Measurements from ENCODE around the gene EPHA3. TPM values are rescaled to one million over a fixed set of nuclear protein-coding genes. Genes with fewer than 3 reads are reported as not detected.

EPHA3 gene
- total RNA-seq, 2 donors from 2014 or later = 3.5 to 10.2 TPM

GRCh38 chr3:89221924-89222323 lies 114.5 kb downstream of the EPHA3 start:
- Histone ChIP-seq H3K27ac (no peak overlapping the region), H3K27me3 (replicated peaks; ENCODE audit: insufficient read depth) (no peaks in the 10 kb centered on the region), H3K9me3 (no peaks in the 10 kb centered on the region), H3K4me3 (no peak overlapping the region), H3K4me1 (ENCODE audit: control insufficient read depth in 1 of 2, low read depth in 2 of 2) (peaks cover 0 to under 1% of the 10 kb centered on the region in 2 donors), H3K36me3 (no peaks in the 10 kb centered on the region)
- DNase-seq (ENCODE audit: low spot score) (no peak), ATAC-seq (ENCODE audit: insufficient number of reproducible peaks, low FRiP score, low read depth) (no peak)
- no peak for TF ChIP-seq CTCF (IDR thresholded peaks at IDR 0.05)

GRCh38 chr3:89223188-89223587 lies 115.8 kb downstream of the EPHA3 start:
- no peak for ATAC-seq (ENCODE audit: insufficient number of reproducible peaks, low FRiP score, low read depth)
- no peak for DNase-seq (ENCODE audit: low spot score)
- no peak for TF ChIP-seq CTCF (IDR thresholded peaks at IDR 0.05)

DNA sequence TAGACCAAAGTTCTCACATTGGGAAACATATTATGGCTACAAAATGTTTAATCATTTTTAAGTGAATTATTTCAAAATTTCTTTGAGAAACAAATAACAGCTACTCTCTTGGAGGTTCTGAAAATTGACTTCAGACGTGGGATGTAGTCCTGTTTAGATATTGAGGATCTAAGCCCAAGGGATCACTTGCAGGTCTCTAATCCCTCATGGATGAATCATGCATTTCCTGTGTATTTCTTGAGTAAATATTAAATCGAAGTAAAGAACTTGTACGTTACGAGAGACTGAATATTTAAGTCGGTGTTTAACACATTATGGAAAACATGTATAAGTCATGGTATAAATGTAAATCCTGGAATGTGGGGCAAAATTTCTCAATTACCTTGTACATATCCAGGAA lies 119.8 kb downstream of the EPHA3 start:
- DNase-seq (ENCODE audit: low spot score) = no peak
- Histone ChIP-seq H3K9me3 (no peaks in the 10 kb centered on the region), H3K27ac (no peak overlapping the region), H3K36me3 (no peaks in the 10 kb centered on the region), H3K4me3 (no peak overlapping the region), H3K4me1 (ENCODE audit: control insufficient read depth in 1 of 2, low read depth in 2 of 2) (peaks cover 6 to 7% of the 10 kb centered on the region in 2 donors), H3K27me3 (replicated peaks; ENCODE audit: insufficient read depth) (no peaks in the 10 kb centered on the region)
- TF ChIP-seq CTCF (IDR thresholded peaks at IDR 0.05) = no peak
- ATAC-seq (ENCODE audit: insufficient number of reproducible peaks, low FRiP score, low read depth) = no peak

More at GRCh38 chr3:89223188-89223587, 115.8 kb downstream of the EPHA3 start:
- Histone ChIP-seq H3K9me3 (no peaks in the 10 kb centered on the region), H3K4me1 (ENCODE audit: control insufficient read depth in 1 of 2, low read depth in 2 of 2) (peaks cover 5 to 6% of the 10 kb centered on the region in 2 donors), H3K27me3 (replicated peaks; ENCODE audit: insufficient read depth) (no peaks in the 10 kb centered on the region), H3K27ac (no peak overlapping the region), H3K36me3 (no peaks in the 10 kb centered on the region), H3K4me3 (no peak overlapping the region)

DNA sequence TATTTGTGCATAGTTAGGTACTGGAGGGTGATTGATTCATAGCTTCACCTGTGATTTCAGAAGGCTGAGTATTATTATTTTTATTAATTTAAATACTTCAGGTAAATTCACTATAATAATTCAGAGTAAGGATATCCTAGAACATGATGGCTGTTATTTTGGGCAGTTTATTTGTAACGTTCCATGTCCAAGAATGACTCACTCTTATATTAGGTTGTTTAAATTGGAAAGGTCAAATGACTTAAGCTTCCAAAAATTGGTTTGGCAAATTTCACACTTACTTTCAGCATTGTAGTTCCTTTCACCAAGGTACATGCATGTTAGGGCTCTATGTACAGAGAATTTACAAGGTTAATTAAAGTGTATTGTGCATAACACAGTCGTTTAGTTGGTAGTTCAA lies 120.2 kb downstream of the EPHA3 start:
- peaks cover 6 to 7% of the 10 kb centered on the region in 2 donors for H3K4me1 ChIP-seq (ENCODE audit: control insufficient read depth in 1 of 2, low read depth in 2 of 2)
- TF ChIP-seq CTCF (IDR thresholded peaks at IDR 0.05) = no peak
- ATAC-seq (ENCODE audit: insufficient number of reproducible peaks, low FRiP score, low read depth) (peak; percentile 65), DNase-seq (ENCODE audit: low spot score) (no peak)
- no peaks in the 10 kb centered on the region for H3K9me3 ChIP-seq
- peak overlapping the region; percentile 13 for H3K4me3 ChIP-seq
- peak overlapping the region in 1 of 2 donors; percentile 4 for H3K27ac ChIP-seq
- H3K36me3 ChIP-seq = no peaks in the 10 kb centered on the region
- no peaks in the 10 kb centered on the region for H3K27me3 ChIP-seq (replicated peaks; ENCODE audit: insufficient read depth)

DNA sequence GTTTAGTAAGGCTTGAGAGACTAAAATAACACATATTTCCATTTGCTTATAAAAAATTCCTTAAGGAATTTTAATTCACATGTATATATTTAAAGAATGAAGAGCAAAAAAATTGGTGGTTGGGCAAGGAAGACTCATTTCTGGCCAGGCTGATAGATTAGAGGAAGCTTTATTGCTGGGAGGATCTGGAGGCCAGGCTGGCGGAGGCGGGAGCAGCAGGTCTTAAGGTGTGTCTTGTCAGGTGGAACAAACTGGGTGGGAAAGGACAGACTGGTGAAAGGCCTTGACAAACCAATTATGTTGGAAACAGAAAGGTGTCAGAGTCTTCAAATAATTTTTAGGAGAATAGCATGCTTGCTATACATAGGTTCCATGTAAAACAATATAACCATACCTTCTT lies 124.7 kb downstream of the EPHA3 start:
- no peak overlapping the region for H3K27ac ChIP-seq
- peaks cover 4 to 7% of the 10 kb centered on the region in 2 donors for H3K4me1 ChIP-seq (ENCODE audit: control insufficient read depth in 1 of 2, low read depth in 2 of 2)
- no peaks in the 10 kb centered on the region for H3K9me3 ChIP-seq
- H3K27me3 ChIP-seq (replicated peaks; ENCODE audit: insufficient read depth) = no peaks in the 10 kb centered on the region
- H3K4me3 ChIP-seq = no peak overlapping the region
- no peak for TF ChIP-seq CTCF (IDR thresholded peaks at IDR 0.05)
- H3K36me3 ChIP-seq = no peaks in the 10 kb centered on the region
- ATAC-seq (ENCODE audit: insufficient number of reproducible peaks, low FRiP score, low read depth) = no peak
- DNase-seq (ENCODE audit: low spot score) = no peak

Measured in thoracic aorta (tissue), 2 donors.